Measurements from ENCODE around the gene GABBR2.

DNA sequence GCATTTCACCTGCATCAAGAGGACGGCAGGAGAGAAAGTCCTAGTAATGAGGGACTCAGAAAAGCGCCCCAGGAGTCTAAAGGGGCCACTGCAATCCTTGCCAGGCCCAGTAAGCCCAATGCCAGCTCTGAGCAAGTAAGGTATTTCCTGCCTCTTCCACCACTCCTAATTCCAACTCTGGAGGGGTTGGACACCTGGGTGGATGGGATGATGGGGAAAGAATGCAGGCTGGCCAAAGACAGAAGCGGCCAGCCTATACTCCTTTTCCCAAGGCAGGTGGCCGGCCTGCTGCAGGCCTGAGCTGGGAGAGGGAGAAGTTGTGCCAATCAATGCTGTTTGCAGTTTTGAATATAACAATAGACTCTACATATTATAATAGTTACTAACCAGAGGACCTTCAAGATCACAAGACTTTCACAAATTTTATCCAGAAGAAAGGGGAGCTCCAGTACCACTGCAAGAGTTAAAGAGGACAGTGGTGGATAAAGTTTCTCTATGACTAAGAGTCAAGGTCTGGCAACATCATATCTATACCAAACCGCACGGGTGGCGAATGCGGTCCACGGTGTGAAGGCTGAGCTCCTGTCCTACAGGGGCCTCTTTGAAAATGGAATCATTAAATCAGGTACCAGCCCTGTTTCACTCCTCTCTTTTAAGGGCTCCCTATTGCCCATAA, 338.3 kb downstream of the GABBR2 start:
- TF ChIP-seq, protein P1, sequence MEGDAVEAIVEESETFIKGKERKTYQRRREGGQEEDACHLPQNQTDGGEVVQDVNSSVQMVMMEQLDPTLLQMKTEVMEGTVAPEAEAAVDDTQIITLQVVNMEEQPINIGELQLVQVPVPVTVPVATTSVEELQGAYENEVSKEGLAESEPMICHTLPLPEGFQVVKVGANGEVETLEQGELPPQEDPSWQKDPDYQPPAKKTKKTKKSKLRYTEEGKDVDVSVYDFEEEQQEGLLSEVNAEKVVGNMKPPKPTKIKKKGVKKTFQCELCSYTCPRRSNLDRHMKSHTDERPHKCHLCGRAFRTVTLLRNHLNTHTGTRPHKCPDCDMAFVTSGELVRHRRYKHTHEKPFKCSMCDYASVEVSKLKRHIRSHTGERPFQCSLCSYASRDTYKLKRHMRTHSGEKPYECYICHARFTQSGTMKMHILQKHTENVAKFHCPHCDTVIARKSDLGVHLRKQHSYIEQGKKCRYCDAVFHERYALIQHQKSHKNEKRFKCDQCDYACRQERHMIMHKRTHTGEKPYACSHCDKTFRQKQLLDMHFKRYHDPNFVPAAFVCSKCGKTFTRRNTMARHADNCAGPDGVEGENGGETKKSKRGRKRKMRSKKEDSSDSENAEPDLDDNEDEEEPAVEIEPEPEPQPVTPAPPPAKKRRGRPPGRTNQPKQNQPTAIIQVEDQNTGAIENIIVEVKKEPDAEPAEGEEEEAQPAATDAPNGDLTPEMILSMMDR (IDR thresholded peaks at IDR 0.05), result no peak
- TF ChIP-seq EP300 (IDR thresholded peaks at IDR 0.05), result no peak
- no peak for TF ChIP-seq POLR2A (IDR thresholded peaks at IDR 0.05)

Data from suprapubic skin (tissue), 3 donors.